ENCODE results near the gene SMC2.

DNA sequence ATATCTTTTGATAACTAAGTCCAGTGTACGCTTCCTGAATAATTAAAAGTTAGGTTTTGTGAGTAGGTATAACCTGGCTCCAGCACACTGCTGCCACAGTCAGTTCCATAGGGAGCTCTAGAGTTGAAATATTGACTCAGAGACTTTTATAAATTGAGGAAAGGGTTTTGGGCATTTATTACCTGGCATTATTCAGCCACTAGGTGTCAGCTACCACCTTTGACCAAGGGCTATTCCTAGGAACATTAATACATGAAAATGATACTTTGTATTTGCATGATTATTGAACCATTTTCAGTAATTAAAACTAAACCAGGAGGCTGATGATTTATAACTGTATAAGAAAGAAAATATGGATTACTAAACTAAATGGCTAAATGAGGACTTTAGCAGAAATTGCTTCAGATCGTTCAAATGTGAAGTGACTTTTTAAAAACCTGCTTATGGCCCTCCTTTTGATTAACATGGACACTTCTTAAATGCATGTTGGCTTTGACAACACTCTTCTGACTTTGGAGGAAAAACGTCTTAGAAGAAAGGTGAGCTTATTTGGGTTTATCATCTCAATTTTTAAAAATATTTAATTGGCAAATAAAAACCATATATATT lies 83.0 kb downstream of the SMC2 start:
- TF ChIP-seq, protein P1, sequence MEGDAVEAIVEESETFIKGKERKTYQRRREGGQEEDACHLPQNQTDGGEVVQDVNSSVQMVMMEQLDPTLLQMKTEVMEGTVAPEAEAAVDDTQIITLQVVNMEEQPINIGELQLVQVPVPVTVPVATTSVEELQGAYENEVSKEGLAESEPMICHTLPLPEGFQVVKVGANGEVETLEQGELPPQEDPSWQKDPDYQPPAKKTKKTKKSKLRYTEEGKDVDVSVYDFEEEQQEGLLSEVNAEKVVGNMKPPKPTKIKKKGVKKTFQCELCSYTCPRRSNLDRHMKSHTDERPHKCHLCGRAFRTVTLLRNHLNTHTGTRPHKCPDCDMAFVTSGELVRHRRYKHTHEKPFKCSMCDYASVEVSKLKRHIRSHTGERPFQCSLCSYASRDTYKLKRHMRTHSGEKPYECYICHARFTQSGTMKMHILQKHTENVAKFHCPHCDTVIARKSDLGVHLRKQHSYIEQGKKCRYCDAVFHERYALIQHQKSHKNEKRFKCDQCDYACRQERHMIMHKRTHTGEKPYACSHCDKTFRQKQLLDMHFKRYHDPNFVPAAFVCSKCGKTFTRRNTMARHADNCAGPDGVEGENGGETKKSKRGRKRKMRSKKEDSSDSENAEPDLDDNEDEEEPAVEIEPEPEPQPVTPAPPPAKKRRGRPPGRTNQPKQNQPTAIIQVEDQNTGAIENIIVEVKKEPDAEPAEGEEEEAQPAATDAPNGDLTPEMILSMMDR (IDR thresholded peaks at IDR 0.05; ENCODE audit: borderline replicate concordance, extremely low read depth, low read length, poor library complexity, severe bottlenecking), result peak; percentile 38
- no peak for TF ChIP-seq EZH2 (IDR thresholded peaks at IDR 0.05; ENCODE audit: borderline replicate concordance, low read depth, low read length, severe bottlenecking)
